T-helper 1 cell treated with Interleukin-12 subunit alpha and Interleukin-12 subunit beta and Interleukin-4 antibody, amounts not matched to agents 30 ng/mL and 1 ng/mL, for 36 hours (primary cell): Measurements from ENCODE around the gene AGTRAP. TPM values are rescaled to one million over a fixed set of nuclear protein-coding genes. Genes with fewer than 3 reads are reported as not detected.

ENCODE experiments used
- intact Hi-C: fragments of 100-400 bp; cut with micrococcal nuclease; formaldehyde crosslinking; loops from one replicate; pipeline ENCODE4 v1.15.1; 2024
- total RNA-seq: library from RNA; stranded (reverse); gene quantifications from 2 replicates; pipeline ENCODE4 v1.2.3, GENCODE V29; 2022

Gene AGTRAP
- total RNA-seq, 1 donor from 2014 or later: 49.4 TPM

- intact Hi-C loops: no loop called here
These were observed 4.1 kb upstream of the AGTRAP start for GRCh38 chr1:11731691-11732283.

- intact Hi-C loops: no loop called here
These were observed 2.6 kb upstream of the AGTRAP start for GRCh38 chr1:11733306-11733705.

- intact Hi-C loops: loop anchor here (5.0 kb wide), 1 partner anchor 83 kb away; the partner anchor contains the start of genes FBXO2 and FBXO44
These were observed 444 bp upstream of the AGTRAP start for GRCh38 chr1:11735531-11735853.

GRCh38 chr1:11736746-11737639 is 1.1 kb downstream of the AGTRAP start:
- intact Hi-C loops: loop anchor here (1.0 to 5.0 kb wide), 6 partner anchors 18 to 475 kb away; partner anchors contain the start of genes CLCN6, FBXO2, FBXO44 and MAD2L2

- intact Hi-C loops: loop anchor here (5.0 kb wide), 1 partner anchor 86 kb away; the partner anchor contains the start of genes FBXO2 and FBXO44
These were observed 2.2 kb downstream of the AGTRAP start for GRCh38 chr1:11738096-11738495.

- intact Hi-C loops: loop anchor here (5.0 kb wide), 1 partner anchor 86 kb away; the partner anchor contains the start of genes FBXO2 and FBXO44
These were observed 2.8 kb downstream of the AGTRAP start for GRCh38 chr1:11738783-11739182.

- intact Hi-C loops: no loop called here
These were observed 4.6 kb downstream of the AGTRAP start for GRCh38 chr1:11740258-11741192.

- intact Hi-C loops: no loop called here
These were observed 5.5 kb downstream of the AGTRAP start for GRCh38 chr1:11741482-11741881.

- intact Hi-C loops: no loop called here
These were observed 6.1 kb downstream of the AGTRAP start for GRCh38 chr1:11741919-11742558.

- intact Hi-C loops: no loop called here
These were observed 8.4 kb downstream of the AGTRAP start for GRCh38 chr1:11744287-11744686.

- intact Hi-C loops: no loop called here
These were observed 10.2 kb downstream of the AGTRAP start for GRCh38 chr1:11746092-11746491.

GRCh38 chr1:11746795-11747487 is 11.0 kb downstream of the AGTRAP start:
- intact Hi-C loops: no loop called here

- intact Hi-C loops: no loop called here
These were observed 12.6 kb downstream of the AGTRAP start for GRCh38 chr1:11748294-11749202.

- intact Hi-C loops: no loop called here
These were observed 13.3 kb downstream of the AGTRAP start for GRCh38 chr1:11749203-11749689.

- intact Hi-C loops: no loop called here
These were observed 14.1 kb downstream of the AGTRAP start for GRCh38 chr1:11749996-11750395.

- intact Hi-C loops: no loop called here
These were observed 15.2 kb downstream of the AGTRAP start for GRCh38 chr1:11751087-11751486.

- intact Hi-C loops: no loop called here
These were observed 16.6 kb downstream of the AGTRAP start for GRCh38 chr1:11752359-11753088.

- intact Hi-C loops: no loop called here
These were observed 17.7 kb downstream of the AGTRAP start for GRCh38 chr1:11753555-11754208.
